CD4-positive, alpha-beta T cell (primary cell): ENCODE data around the gene USP2. TPM values are rescaled to one million over a fixed set of nuclear protein-coding genes. Genes with fewer than 3 reads are reported as not detected.

Experiments used
- ATAC-seq: fragments of 200-7000 bp; cut with Tn5 transposase; one replicate; pipeline ENCODE4 v1.10.0; 2022; ENCODE audit warnings: mild to moderate bottlenecking; ENCODE audit not compliant: poor library complexity
- CTCF ChIA-PET: fragments of 350-600 bp; sonication (Branson Sonifier 250); formaldehyde crosslinking; loops from one replicate; lab custom pipeline; 2021; ENCODE audit warnings: antibody characterized with exemption, inconsistent platforms; lab: Charles Lee
- POLR2A ChIA-PET: fragments of 350-600 bp; sonication (Branson Sonifier 250); formaldehyde crosslinking; loops from one replicate; lab custom pipeline; 2021; ENCODE audit warnings: antibody characterized with exemption, inconsistent platforms; lab: Charles Lee
- DNase-seq, 14 experiments: peaks; one replicate each; pipeline ENCODE4 v3.0.0-alpha.2; 2013 to 2020; ENCODE audit warnings: mixed read lengths in 2 of 14
- H3K27ac ChIP-seq, 2 donors: one replicate each; pipeline versions ENCODE4 v1.5.1 to v1.7.0; 2013; ENCODE audit warnings: low read length in 2 of 2, low read depth in 1 of 2, mild to moderate bottlenecking in 1 of 2
- H3K27me3 ChIP-seq, 2 experiments: 1 replicate in 1 of 2; 2 replicates in 1 of 2; pipeline versions ENCODE4 v1.6.1 to v1.7.0; 2013; ENCODE audit warnings: low read length in 2 of 2, control low read depth in 1 of 2, mild to moderate bottlenecking in 1 of 2, moderate library complexity in 1 of 2; ENCODE audit not compliant: insufficient read depth in 2 of 2, control insufficient read depth in 1 of 2
- H3K36me3 ChIP-seq: one replicate; pipeline ENCODE4 v1.6.1; 2013; ENCODE audit warnings: low read length, control low read depth; ENCODE audit not compliant: insufficient read depth
- H3K4me1 ChIP-seq: one replicate; pipeline ENCODE4 v1.6.1; 2013; ENCODE audit warnings: low read length, control low read depth; ENCODE audit not compliant: insufficient read depth
- H3K4me3 ChIP-seq: one replicate; pipeline ENCODE4 v1.5.1; 2013; ENCODE audit warnings: mild to moderate bottlenecking, low read length, moderate library complexity
- H3K9me3 ChIP-seq, 2 experiments: 1 replicate in 1 of 2; 2 replicates in 1 of 2; pipeline versions ENCODE4 v1.6.1 to v1.7.0; 2013; ENCODE audit warnings: low read length in 2 of 2, mild to moderate bottlenecking in 2 of 2, control low read depth in 1 of 2, moderate library complexity in 1 of 2; ENCODE audit not compliant: control insufficient read depth in 1 of 2, insufficient read depth in 1 of 2
- H3K27ac Mint-ChIP-seq: one replicate; pipeline ENCODE4 v1.8.0; 2020; ENCODE audit warnings: mixed read lengths
- H3K27me3 Mint-ChIP-seq: one replicate; pipeline ENCODE4 v1.8.0; 2021; ENCODE audit warnings: mixed read lengths
- H3K36me3 Mint-ChIP-seq: one replicate; pipeline ENCODE4 v1.8.0; 2021; ENCODE audit warnings: low read depth, mixed read lengths
- H3K4me1 Mint-ChIP-seq: one replicate; pipeline ENCODE4 v1.8.0; 2021; ENCODE audit warnings: low read depth, mixed read lengths
- H3K4me3 Mint-ChIP-seq: one replicate; pipeline ENCODE4 v1.8.0; 2020; ENCODE audit warnings: mild to moderate bottlenecking, mixed read lengths
- H3K9me3 Mint-ChIP-seq: one replicate; pipeline ENCODE4 v1.8.0; 2020; ENCODE audit warnings: mixed read lengths
- intact Hi-C, 2 experiments: fragments of 100-400 bp; cut with DNase I in 1 of 2; cut with micrococcal nuclease in 1 of 2; formaldehyde crosslinking; loops; one replicate each; pipeline versions ENCODE4 v1.15.1 to v1.9.0; 2023 to 2025; cut with DNase I, micrococcal nuclease
- total RNA-seq, 174 experiments: library from RNA in 2 of 174; stranded (reverse) in 2 of 174; gene quantifications; one replicate each; pipeline ENCODE4 v1.2.3 and lab custom pipeline; 2021 to 2026
- TF ChIP-seq, protein P1 (sequence below): fragments of 200-600 bp; IDR thresholded peaks from one replicate; pipeline ENCODE4 v1.8.0; 2022; ENCODE audit warnings: antibody characterized with exemption, mild to moderate bottlenecking

Gene USP2
- total RNA-seq, 2 experiments from 2014 or later = 2.0 to 2.6 TPM

DNA sequence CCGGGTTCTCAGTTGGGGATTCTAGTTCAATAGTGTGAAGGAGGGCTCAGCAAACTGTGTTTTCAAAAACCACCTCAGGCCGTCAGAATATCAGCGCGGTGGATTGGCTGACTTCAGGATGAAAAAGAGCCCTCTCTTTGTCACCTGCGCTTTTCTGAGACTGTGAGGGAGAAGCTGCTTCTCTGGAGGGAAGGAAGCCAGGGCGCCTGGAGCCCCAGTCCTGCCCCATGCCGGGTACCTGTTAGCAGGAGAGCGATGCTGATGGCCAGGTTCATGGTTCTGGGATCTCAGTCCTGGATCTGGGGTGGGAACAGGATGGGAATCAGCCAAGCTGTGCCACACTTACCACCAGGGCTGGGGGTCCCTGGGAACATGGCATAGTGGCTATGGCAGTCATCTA is 39.1 kb upstream of the USP2 start:
- Histone ChIP-seq H3K4me1 (peaks cover 19% of the 10 kb centered on the region), H3K36me3 (no peaks in the 10 kb centered on the region), H3K27me3 (peaks cover 35 to 48% of the 10 kb centered on the region in 2 experiments), H3K4me3 (no peak overlapping the region), H3K27ac (no peak overlapping the region), H3K9me3 (peaks cover 0 to 4% of the 10 kb centered on the region in 2 experiments)
- Mint-ChIP-seq H3K36me3 (no peaks in the 10 kb centered on the region), H3K9me3 (no peaks in the 10 kb centered on the region), H3K27me3 (peaks cover 67% of the 10 kb centered on the region), H3K4me1 (peaks cover 14% of the 10 kb centered on the region), H3K4me3 (no peak overlapping the region), H3K27ac (no peak overlapping the region)
- intact Hi-C loops = no loop called here
- ChIA-PET CTCF (no interaction called here), POLR2A (no interaction called here)
- ATAC-seq (no peak), DNase-seq (no peak)
- TF ChIP-seq, protein P1, sequence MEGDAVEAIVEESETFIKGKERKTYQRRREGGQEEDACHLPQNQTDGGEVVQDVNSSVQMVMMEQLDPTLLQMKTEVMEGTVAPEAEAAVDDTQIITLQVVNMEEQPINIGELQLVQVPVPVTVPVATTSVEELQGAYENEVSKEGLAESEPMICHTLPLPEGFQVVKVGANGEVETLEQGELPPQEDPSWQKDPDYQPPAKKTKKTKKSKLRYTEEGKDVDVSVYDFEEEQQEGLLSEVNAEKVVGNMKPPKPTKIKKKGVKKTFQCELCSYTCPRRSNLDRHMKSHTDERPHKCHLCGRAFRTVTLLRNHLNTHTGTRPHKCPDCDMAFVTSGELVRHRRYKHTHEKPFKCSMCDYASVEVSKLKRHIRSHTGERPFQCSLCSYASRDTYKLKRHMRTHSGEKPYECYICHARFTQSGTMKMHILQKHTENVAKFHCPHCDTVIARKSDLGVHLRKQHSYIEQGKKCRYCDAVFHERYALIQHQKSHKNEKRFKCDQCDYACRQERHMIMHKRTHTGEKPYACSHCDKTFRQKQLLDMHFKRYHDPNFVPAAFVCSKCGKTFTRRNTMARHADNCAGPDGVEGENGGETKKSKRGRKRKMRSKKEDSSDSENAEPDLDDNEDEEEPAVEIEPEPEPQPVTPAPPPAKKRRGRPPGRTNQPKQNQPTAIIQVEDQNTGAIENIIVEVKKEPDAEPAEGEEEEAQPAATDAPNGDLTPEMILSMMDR = no peak

DNA sequence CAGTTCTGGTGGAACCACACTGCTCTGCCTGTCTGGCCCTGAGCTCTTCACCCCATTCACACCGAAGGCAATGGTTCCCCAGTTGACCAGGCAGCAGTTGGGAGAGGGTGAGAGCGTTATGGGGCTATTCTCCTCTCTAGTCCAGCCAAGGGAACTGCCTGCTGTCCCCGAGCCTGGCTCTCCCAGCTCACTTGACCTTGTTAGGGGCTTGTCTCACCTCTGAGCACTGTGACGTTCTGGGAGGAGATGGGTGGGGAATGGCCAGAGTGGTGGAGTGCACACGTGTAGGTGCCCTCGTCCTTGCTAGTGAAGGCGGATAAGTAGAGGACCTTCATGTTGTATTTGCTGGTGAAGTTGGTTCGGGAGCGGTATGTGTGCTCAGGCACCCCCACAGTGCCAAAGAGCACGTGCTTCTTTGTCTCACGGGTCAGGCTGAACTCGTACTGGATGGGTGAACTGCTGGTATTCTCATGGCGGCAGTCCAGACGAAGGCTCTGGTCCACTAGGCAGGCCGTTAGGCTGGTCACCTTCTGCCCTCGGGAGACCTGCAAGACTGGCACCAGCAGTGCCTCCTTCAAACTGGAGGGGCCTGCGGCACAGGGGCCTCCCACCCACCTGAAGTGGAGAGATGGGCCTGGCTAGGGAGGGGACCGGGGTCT is 38.5 kb upstream of the USP2 start:
- ChIA-PET CTCF (no interaction called here), POLR2A (no interaction called here)
- no peak overlapping the region for H3K4me3 Mint-ChIP-seq
- ATAC-seq (no peak), DNase-seq (no peak)
- peaks cover 63% of the 10 kb centered on the region for H3K27me3 Mint-ChIP-seq
- Histone ChIP-seq H3K27ac (no peak overlapping the region), H3K4me1 (peaks cover 19% of the 10 kb centered on the region), H3K36me3 (no peaks in the 10 kb centered on the region), H3K4me3 (no peak overlapping the region), H3K27me3 (peaks cover 32 to 45% of the 10 kb centered on the region in 2 experiments), H3K9me3 (peaks cover 0 to 4% of the 10 kb centered on the region in 2 experiments)
- no peaks in the 10 kb centered on the region for H3K36me3 Mint-ChIP-seq
- TF ChIP-seq, protein P1 = no peak
- intact Hi-C loops = no loop called here
- no peaks in the 10 kb centered on the region for H3K9me3 Mint-ChIP-seq
- no peak overlapping the region for H3K27ac Mint-ChIP-seq
- H3K4me1 Mint-ChIP-seq = peaks cover 14% of the 10 kb centered on the region

DNA sequence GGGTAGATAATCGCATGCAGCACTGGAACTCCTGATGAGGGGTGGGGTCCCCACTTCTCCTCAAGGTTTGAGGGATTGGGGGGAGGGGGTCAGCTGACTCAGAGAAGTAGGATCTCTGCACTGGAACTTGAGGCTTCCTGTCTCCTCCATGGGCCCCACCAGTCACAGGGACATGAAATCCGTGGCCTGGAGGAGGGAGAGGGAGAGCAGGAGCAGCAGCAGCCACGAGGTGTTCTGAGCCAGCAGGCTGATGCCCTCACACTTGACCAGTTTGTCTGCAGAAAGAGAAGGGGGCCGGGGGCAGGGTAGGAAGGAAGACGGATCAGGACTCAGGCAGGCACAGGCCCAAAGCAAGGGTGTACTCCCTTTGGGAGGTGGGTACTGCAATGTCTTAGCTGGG is 37.8 kb upstream of the USP2 start:
- Histone ChIP-seq H3K27me3 (peaks cover 28 to 41% of the 10 kb centered on the region in 2 experiments), H3K4me1 (peaks cover 19% of the 10 kb centered on the region), H3K9me3 (peaks cover 0 to 4% of the 10 kb centered on the region in 2 experiments), H3K4me3 (no peak overlapping the region), H3K36me3 (no peaks in the 10 kb centered on the region), H3K27ac (no peak overlapping the region)
- peaks cover 14% of the 10 kb centered on the region for H3K4me1 Mint-ChIP-seq
- H3K9me3 Mint-ChIP-seq = no peaks in the 10 kb centered on the region
- H3K27ac Mint-ChIP-seq = no peak overlapping the region
- CTCF ChIA-PET = no interaction called here
- peaks cover 56% of the 10 kb centered on the region for H3K27me3 Mint-ChIP-seq
- no peaks in the 10 kb centered on the region for H3K36me3 Mint-ChIP-seq
- POLR2A ChIA-PET = no interaction called here
- DNase-seq = no peak
- ATAC-seq = no peak
- TF ChIP-seq, protein P1 = no peak
- no peak overlapping the region for H3K4me3 Mint-ChIP-seq
- intact Hi-C loops = no loop called here
